NCI-H1436 (cell line): Measurements from ENCODE around the gene ABR.

ENCODE experiments used
- DNase-seq: peaks from one replicate; lab custom pipeline; 2025; lab: John Stamatoyannopoulos, UW

ABR gene

DNA sequence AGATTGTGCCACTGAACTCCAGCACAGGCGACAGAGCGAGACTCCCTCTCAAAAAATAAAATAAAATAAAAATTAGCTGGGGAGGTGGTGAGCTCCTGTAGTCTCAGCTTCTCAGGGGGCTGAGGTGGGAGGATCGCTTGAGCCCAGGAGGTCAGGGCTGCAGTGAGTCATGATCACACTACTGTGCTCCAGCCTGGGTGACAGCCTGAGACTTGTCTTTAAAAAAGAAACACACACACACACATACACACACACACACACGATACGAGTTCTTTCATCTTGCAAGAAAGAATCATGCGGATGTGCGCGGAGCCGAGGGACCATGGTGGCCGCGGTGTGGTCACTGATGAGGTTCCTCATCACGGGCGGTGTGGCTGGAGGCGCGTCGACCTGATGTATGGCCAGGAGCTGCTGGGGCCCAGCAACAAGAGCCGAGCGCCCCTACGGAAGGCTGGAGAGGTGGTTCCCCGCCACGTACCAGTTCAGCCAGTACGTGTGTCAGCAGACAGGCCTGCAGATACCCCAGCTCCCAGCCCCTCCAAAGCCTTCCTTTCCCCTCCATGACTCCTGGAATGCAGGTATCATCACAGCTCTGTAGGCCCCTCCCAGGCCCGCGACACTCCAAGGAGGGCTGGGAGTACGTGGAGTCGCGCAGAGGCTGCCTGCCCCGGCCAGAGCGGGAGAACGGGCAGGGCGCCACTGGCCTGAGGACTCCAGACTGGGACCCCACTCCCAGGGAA, 220.9 kb downstream of the ABR start:
- no peak for DNase-seq

DNA sequence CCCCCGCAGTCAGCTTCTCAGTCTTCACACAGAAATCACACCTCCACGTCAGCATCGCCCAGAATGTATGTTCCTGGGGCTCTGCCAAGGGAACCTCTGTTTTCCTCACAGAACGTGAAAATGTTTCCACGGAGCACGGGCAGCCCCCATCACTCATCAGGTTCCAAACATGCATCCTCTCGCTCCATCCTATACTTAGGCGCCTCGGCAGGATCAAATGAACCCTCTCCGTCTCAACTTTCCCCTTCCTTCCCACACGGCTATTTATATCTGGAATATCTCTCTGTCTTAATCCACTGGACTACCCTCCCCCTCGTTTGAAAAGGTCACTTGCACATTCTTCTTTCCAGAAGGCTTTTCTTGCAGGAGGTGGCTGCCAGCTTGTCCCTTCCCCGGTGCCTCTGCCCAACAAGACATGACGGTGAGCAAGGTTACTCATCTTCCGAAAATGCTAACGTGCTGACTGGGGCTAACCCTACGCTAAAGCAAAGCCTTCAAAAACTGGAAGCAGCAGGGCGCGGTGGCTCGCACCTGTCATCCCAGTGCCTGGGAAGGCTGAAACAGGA, 221.8 kb downstream of the ABR start:
- no peak for DNase-seq

DNA sequence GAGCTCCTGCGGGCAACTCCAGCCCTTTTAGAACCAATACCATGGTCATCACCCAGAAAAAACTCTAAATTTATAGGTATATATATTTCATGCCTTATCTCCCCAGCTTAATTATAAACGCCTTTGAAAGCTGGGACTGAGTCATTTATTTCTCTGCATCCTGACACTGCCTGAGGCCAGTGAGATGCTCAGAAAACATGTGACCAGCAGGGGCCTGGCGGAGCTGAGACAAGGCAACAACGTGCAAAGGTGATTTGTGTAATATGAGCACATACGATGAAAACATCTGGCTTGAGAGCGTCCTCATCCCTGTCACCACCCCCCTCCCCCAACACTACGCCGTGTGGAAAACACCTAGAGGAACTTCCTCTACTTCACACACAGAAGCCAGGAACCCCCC, 222.9 kb downstream of the ABR start:
- no peak for DNase-seq

DNA sequence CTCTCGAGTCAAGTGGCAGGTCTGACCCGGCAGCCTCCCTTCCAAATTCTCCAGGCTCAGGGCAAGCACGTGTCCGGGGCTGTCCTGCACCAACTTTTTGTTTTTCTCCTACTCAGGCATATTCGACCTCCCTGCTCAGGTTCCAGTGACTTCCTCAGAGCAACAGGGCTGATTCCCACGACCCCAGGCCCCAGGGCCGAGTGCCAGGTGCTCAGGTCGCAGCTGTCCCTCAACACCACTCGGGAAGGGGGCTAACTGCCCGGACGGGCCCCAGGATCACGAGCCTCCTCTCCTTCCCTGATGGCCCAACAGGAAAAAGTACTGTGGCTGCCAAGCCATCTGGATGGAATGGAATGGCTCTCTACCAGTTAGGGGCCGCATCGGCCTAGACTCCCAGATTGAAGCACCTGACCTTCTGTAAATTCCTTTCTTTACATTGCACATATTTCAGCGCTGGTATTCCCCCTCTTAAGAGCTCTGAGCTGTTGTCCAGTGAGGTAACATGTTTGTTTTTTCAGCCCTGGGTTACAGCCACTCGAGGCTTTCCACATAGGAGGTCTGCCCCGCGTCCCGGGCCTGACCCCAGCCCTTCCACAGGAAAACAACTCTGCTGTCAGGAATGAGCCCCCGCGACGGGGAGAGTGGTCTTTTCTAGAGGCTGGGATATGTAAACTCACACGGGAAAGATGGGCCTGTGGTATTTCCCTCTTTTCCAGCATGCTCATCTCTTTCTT, 225.2 kb downstream of the ABR start:
- DNase-seq: no peak

DNA sequence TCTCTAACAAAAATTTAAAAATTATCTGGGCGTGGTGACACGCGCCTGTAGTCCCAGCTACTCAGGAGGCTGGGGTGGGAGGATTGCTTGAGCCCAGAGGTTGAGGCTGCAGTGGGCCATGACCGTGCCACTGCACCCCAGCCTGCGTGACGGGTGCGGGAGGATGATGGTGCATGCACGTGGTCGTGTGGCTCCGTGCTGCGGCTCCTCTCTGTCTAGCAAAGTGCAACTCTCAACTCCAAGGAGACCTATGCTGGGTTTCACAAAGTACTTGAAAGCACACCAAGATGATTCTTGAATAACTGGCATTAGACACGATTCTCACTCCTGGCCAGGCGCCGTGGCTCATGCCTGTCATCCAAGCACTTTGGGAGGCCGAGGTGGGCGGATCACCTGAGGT, 226.0 kb downstream of the ABR start:
- no peak for DNase-seq
